NB4 (cell line): ENCODE data around the gene DERA.
"Not testable (repeated sequence)": the region's sequence is repeated elsewhere in the genome, so short reads cannot be mapped to it uniquely, and the experiment has no call there.

ENCODE experiments used
- DNase-seq: peaks from one replicate; pipeline ENCODE4 v3.0.0; 2010; ENCODE audit warnings: low read depth
- H3K4me3 ChIP-seq: one replicate; pipeline ENCODE4 v1.5.1; 2011; ENCODE audit warnings: mild to moderate bottlenecking, low read depth, low read length, moderate library complexity
- MYC ChIP-seq: IDR thresholded peaks from 2 replicates; pipeline ENCODE4 v1.6.1; 2011; ENCODE audit warnings: low read depth, low read length
- POLR2A ChIP-seq: IDR thresholded peaks from 2 replicates; pipeline ENCODE4 v1.6.1; 2011; ENCODE audit warnings: mild to moderate bottlenecking; ENCODE audit not compliant: insufficient read length; ENCODE audit errors: extremely low read depth
- TF ChIP-seq, protein P1 (sequence below): IDR thresholded peaks from 2 replicates; pipeline ENCODE4 v1.6.1; 2011; ENCODE audit warnings: low read depth, low read length
- TF ChIP-seq, protein P2 (sequence below): IDR thresholded peaks from one replicate; pipeline ENCODE4 v1.5.1; 2012; ENCODE audit warnings: low read depth, low read length

The DERA gene

DNA sequence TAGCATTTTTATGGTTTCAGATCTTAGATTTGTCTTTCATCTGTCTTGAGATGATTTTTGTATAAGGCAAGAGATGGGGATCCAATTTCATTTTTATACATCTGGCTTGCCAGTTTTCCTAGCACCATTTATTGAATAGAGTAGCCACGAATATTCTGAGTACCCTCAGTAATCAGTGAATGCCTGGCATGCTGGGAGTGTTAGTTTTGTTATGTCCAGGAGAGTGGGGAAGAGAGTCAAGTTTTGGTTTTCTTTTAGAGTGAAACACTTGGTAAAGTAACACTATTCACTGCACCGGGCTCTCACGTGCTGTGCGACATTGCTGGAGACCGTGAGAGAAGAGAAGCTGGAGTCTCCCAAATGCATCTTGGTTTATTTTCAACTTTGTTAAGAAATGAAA is 31.3 kb downstream of the DERA start:
- H3K4me3 ChIP-seq, result no peak overlapping the region
- TF ChIP-seq MYC (no peak), POLR2A (no peak)
- TF ChIP-seq, protein P1, sequence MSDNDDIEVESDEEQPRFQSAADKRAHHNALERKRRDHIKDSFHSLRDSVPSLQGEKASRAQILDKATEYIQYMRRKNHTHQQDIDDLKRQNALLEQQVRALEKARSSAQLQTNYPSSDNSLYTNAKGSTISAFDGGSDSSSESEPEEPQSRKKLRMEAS, result no peak
- TF ChIP-seq, protein P2, sequence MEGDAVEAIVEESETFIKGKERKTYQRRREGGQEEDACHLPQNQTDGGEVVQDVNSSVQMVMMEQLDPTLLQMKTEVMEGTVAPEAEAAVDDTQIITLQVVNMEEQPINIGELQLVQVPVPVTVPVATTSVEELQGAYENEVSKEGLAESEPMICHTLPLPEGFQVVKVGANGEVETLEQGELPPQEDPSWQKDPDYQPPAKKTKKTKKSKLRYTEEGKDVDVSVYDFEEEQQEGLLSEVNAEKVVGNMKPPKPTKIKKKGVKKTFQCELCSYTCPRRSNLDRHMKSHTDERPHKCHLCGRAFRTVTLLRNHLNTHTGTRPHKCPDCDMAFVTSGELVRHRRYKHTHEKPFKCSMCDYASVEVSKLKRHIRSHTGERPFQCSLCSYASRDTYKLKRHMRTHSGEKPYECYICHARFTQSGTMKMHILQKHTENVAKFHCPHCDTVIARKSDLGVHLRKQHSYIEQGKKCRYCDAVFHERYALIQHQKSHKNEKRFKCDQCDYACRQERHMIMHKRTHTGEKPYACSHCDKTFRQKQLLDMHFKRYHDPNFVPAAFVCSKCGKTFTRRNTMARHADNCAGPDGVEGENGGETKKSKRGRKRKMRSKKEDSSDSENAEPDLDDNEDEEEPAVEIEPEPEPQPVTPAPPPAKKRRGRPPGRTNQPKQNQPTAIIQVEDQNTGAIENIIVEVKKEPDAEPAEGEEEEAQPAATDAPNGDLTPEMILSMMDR, result no peak
- DNase-seq, result no peak

DNA sequence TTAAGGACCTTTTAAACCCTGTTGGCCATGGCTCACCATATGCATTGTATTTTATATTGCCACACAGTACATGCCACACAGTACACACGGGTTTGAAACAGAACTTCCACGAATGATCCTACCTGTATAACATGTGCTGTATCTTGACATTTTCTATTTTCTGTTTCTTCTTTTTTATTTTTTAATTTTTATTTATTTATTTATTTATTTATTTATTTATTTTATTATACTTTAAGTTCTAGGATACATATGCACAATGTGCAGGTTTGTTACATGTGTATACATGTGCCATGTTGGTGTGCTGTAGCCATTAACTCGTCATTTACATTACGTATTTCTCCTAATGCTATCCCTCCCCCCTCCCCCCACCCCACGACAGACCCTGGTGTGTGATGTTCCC is 32.4 kb downstream of the DERA start:
- not testable (repeated sequence) for H3K4me3 ChIP-seq, DNase-seq

DNA sequence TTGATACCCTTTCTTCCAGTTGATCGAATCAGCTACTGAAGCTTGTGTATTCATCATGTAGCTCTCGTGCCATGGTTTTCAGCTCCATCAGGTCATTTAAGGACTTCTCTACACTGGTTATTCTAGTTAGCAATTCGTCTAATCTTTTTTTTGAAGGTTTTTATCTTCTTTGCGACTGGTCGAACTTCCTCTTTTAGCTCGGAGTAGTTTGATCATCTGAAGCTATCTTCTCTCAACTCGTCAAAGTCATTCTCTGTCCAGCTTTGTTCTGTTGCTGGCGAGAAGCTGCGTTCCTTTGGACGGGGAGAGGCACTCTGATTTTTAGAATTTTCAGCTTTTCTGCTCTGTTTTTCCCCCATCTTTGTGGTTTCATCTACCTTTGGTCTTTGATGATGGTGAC is 37.3 kb downstream of the DERA start:
- H3K4me3 ChIP-seq, DNase-seq: not testable (repeated sequence)

DNA sequence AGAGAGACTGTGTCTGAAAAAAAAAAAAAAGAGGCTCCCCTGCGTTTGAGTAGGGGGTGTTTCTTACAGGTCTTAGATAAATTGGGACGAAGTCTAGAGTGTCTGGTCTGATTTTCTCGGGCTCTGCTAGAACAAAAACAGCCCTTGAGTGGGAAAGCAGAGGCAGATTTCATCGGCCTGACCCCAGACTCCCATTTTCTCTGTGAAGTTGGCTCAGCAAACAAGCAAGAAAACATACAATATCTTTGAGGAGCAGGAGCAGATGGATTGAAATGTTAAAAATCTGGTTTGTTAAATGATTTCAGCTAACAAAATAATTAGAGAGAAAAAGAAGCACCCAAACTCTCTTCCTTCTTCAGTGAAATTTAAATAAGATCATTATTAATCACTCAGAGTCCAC is 44.1 kb downstream of the DERA start:
- no peak for DNase-seq
- TF ChIP-seq, protein P2, result no peak
- no peak for TF ChIP-seq POLR2A
- TF ChIP-seq, protein P1, result no peak
- TF ChIP-seq MYC, result no peak
- no peak overlapping the region for H3K4me3 ChIP-seq

DNA sequence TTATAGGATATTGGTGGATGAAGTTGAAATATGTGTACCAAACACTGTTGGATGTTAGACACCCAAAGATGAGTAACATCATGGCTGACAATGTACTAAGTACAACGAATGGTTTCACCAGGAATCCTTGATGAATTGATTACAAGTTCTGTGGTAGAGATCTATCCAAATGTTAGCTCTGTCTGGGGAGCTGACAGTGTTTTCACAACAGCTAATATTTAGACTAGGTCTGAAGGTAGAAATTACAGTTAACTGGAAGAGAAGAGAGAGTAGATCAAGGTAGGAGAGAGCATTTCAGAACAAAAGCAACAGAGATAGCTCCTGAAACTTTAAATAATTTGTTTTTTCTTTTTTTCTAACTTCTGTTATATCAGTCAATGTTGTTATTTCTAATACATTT is 44.9 kb downstream of the DERA start:
- TF ChIP-seq, protein P2, result no peak
- TF ChIP-seq, protein P1, result no peak
- TF ChIP-seq POLR2A, result no peak
- no peak for TF ChIP-seq MYC
- DNase-seq, result no peak
- no peak overlapping the region for H3K4me3 ChIP-seq

DNA sequence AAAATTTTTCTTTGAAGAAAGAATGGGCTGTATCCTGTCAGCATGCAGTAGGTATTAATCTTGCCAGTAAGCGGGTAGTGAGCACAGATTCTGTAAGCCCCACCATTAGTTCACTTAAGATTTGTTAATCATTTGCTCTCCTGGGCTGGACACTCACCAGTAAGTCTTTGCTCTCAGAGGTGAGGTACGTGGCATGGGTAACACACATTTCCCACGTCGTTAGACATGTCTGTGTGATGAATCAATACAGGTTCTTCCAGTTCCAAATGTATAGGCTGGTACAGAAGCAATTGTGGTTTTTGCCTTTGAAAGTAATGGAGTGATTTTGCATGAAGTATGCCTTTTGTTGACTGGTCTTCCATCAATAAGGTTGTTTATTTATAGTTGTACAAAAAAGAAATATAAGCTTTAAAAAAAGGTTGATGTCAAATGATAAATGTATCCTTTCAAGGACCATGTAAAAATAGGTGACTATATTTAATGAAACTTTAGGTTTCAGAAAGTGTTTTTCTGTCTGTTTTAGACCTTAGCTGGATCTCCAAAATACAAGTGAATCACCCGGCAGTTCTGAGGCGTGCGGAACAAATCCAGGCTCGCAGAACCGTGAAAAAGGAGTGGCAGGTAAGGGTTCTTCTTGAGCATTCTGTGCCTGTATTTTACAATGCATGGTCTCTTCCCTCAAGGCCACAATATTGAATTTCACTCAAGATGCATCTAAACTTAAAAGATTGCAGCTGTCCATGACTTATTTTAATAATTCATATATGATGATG is 45.5 kb downstream of the DERA start:
- no peak for TF ChIP-seq MYC
- TF ChIP-seq, protein P1, result no peak
- TF ChIP-seq, protein P2, result no peak
- TF ChIP-seq POLR2A, result no peak
- no peak for DNase-seq

DNA sequence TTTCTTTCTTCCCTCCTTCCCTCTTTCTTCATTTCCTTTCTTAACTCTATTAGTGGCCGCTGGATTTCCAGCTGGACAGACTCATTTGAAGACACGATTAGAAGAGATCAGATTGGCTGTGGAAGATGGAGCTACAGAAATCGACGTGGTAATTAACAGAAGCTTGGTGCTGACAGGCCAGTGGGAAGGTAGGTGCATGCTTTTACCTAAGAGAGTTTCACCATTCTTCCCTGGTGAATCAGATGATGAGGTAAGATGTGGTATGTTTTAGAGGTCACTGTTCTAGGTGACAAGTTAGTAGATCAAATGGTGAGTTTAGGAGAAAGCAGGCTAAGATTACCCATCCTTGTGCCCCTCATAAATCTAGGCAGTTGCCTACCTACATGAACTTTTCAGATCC is 51.6 kb downstream of the DERA start:
- TF ChIP-seq MYC (no peak), POLR2A (no peak)
- TF ChIP-seq, protein P1, result no peak
- TF ChIP-seq, protein P2, result no peak
- no peak overlapping the region for H3K4me3 ChIP-seq
- DNase-seq, result no peak

More for the DNA sequence above, 45.5 kb downstream of the DERA start:
- no peak overlapping the region for H3K4me3 ChIP-seq
